HepG2 (cell line): Measurements from ENCODE around the gene IL4I1. TPM values are rescaled to one million over a fixed set of nuclear protein-coding genes. Genes with fewer than 3 reads are reported as not detected.

Source experiments
- BCL6 ChIP-seq: IDR thresholded peaks from 2 replicates; pipeline ENCODE4 v1.6.1; 2016; ENCODE audit warnings: missing genetic modification reagents, missing compliant biosample characterization
- BRD4 ChIP-seq: sonication (generic); formaldehyde crosslinking; IDR thresholded peaks from 2 replicates; pipeline ENCODE4 v1.4.0; 2020; ENCODE audit warnings: missing genetic modification reagents
- FOSL1 ChIP-seq: sonication (generic); formaldehyde crosslinking; IDR thresholded peaks from 2 replicates; pipeline ENCODE4 v1.9.0; 2021; ENCODE audit warnings: missing genetic modification reagents, borderline replicate concordance
- JDP2 ChIP-seq: sonication (generic); formaldehyde crosslinking; IDR thresholded peaks from 2 replicates; pipeline ENCODE4 v1.8.1; 2022; ENCODE audit warnings: missing genetic modification reagents, borderline replicate concordance
- KDM3A ChIP-seq: IDR thresholded peaks from 2 replicates; pipeline ENCODE4 v1.6.1; 2018; ENCODE audit warnings: low read depth, missing compliant biosample characterization
- KIAA2018 ChIP-seq: sonication (generic); formaldehyde crosslinking; IDR thresholded peaks from 2 replicates; pipeline ENCODE4 v1.5.0; 2020; ENCODE audit warnings: mild to moderate bottlenecking, missing genetic modification reagents, borderline replicate concordance
- KLF11 ChIP-seq: IDR thresholded peaks from 2 replicates; pipeline ENCODE4 v1.6.1; 2016; ENCODE audit warnings: missing compliant biosample characterization
- NPAS2 ChIP-seq: sonication (generic); formaldehyde crosslinking; IDR thresholded peaks from 2 replicates; pipeline ENCODE4 v1.8.0; 2022; ENCODE audit warnings: mild to moderate bottlenecking, missing genetic modification reagents, borderline replicate concordance
- REPIN1 ChIP-seq: sonication (generic); formaldehyde crosslinking; IDR thresholded peaks from 2 replicates; pipeline ENCODE4 v1.8.0; 2022; ENCODE audit warnings: missing genetic modification reagents, low read depth, mild to moderate bottlenecking, borderline replicate concordance
- RXRA ChIP-seq: sonication (generic); formaldehyde crosslinking; IDR thresholded peaks from 2 replicates; pipeline ENCODE4 v1.5.1; 2020; ENCODE audit warnings: missing genetic modification reagents
- SIX4 ChIP-seq: sonication (generic); formaldehyde crosslinking; IDR thresholded peaks from 2 replicates; pipeline ENCODE4 v1.4.0; 2020; ENCODE audit warnings: missing genetic modification reagents
- SMAD9 ChIP-seq: sonication (generic); formaldehyde crosslinking; IDR thresholded peaks from 2 replicates; pipeline ENCODE4 v1.5.1; 2020; ENCODE audit warnings: mild to moderate bottlenecking, missing genetic modification reagents
- SP4 ChIP-seq: sonication (generic); formaldehyde crosslinking; IDR thresholded peaks from 2 replicates; pipeline ENCODE4 v1.8.1; 2023; ENCODE audit warnings: mild to moderate bottlenecking, missing genetic modification reagents
- ZBTB49 ChIP-seq: sonication (generic); formaldehyde crosslinking; IDR thresholded peaks from 2 replicates; pipeline ENCODE4 v1.4.0; 2020; ENCODE audit warnings: missing genetic modification reagents, borderline replicate concordance
- ZFP36L1 ChIP-seq: sonication (generic); formaldehyde crosslinking; IDR thresholded peaks from 2 replicates; pipeline ENCODE4 v1.8.0; 2022; ENCODE audit warnings: mild to moderate bottlenecking, missing genetic modification reagents, moderate library complexity
- ZFYVE20 ChIP-seq: sonication (generic); formaldehyde crosslinking; IDR thresholded peaks from 2 replicates; pipeline ENCODE4 v1.8.0; 2023; ENCODE audit warnings: low read depth, mild to moderate bottlenecking, moderate library complexity, missing genetic modification reagents, borderline replicate concordance
- ZNF263 ChIP-seq: sonication (generic); formaldehyde crosslinking; IDR thresholded peaks from 2 replicates; pipeline ENCODE4 v1.4.0; 2020; ENCODE audit warnings: missing genetic modification reagents
- ZNF264 ChIP-seq: sonication (generic); formaldehyde crosslinking; IDR thresholded peaks from 2 replicates; pipeline ENCODE4 v1.4.0; 2020; ENCODE audit warnings: missing genetic modification reagents
- ZNF782 ChIP-seq: sonication (generic); formaldehyde crosslinking; IDR thresholded peaks from 2 replicates; pipeline ENCODE4 v1.4.0; 2020; ENCODE audit warnings: missing genetic modification reagents, mild to moderate bottlenecking, borderline replicate concordance
- polyA plus RNA-seq, 8 experiments: library from polyadenylated mRNA; depleted of rRNA in 3 of 8; stranded (reverse) in 7 of 8; unstranded in 1 of 8; fragments of >200 nt; fragmentation: Illumina TruSeq in 4 of 8; extraction: Trizol in 4 of 8; gene quantifications; 2 replicates each; pipeline versions ENCODE4 v1.2.1 to v1.2.3, GENCODE V29; 2011 to 2016; ENCODE audit warnings: low read depth in 4 of 8, missing spikeins in 1 of 8, mixed read lengths in 1 of 8; ENCODE audit not compliant: insufficient read depth in 1 of 8
- total RNA-seq, 5 experiments: library from RNA; depleted of rRNA; stranded (reverse); fragments of >200 nt; fragmentation: Illumina TruSeq; extraction: Trizol; gene quantifications; 2 replicates each; pipeline ENCODE4 v1.2.3, GENCODE V29; 2016; ENCODE audit warnings: low read depth in 1 of 5

Gene IL4I1
- total and polyA plus RNA-seq, 2 of the 13 experiments (the other 11 are each of a cell fraction or from before 2014, with no cell fraction given) = not detected

GRCh38 chr19:49929611-49930482 is 33.2 kb upstream of the IL4I1 start (continued):
- TF ChIP-seq REPIN1 (CRISPR knock-in tag) (peak; percentile 82; the same call in 1 of the 2 replicates), SP4 (CRISPR knock-in tag) (peak; percentile 97), ZFP36L1 (CRISPR knock-in tag) (peak; percentile 95; the same call in 1 of the 2 replicates), KDM3A (CRISPR knock-in tag) (0 out of 2 replicates have a peak, but pooled peaks have one; percentile 43), BRD4 (CRISPR knock-in tag) (0 out of 2 replicates have a peak, but pooled peaks have one; percentile 10), SMAD9 (CRISPR knock-in tag) (0 out of 2 replicates have a peak, but pooled peaks have one; percentile 65), ZBTB49 (CRISPR knock-in tag) (no peak), ZFYVE20 (no peak), FOSL1 (CRISPR knock-in tag) (no peak), BCL6 (CRISPR knock-in tag) (0 out of 2 replicates have a peak, but pooled peaks have one; percentile 31), SIX4 (CRISPR knock-in tag) (peak; percentile 33; the same call in 1 of the 2 replicates), ZNF263 (no peak; the same call in 1 of the 2 replicates), NPAS2 (CRISPR knock-in tag) (no peak), ZNF782 (CRISPR knock-in tag) (no peak), ZNF264 (peak; percentile 66; the same call in 1 of the 2 replicates), KLF11 (0 out of 2 replicates have a peak, but pooled peaks have one; percentile 49), JDP2 (CRISPR knock-in tag) (no peak), KIAA2018 (CRISPR knock-in tag) (no peak), RXRA (CRISPR knock-in tag) (no peak)
